Upper lobe of left lung (tissue), 6 donors: ENCODE measurements around the gene GMPPA. TPM values are rescaled to one million over a fixed set of nuclear protein-coding genes. Genes with fewer than 3 reads are reported as not detected.
A peak's percentile ranks its signal among the peaks of the same experiment; 100 is the strongest.

ENCODE experiments used
- ATAC-seq, 2 donors: fragments of 200-7000 bp; cut with Tn5 transposase; one replicate each; pipeline ENCODE4 v1.9.1; 2022; ENCODE audit warnings: mild to moderate bottlenecking in 2 of 2, moderate library complexity in 2 of 2; ENCODE audit not compliant: low FRiP score in 2 of 2
- DNase-seq, 2 donors: peaks; one replicate each; pipeline ENCODE4 v3.0.0-alpha.2; 2019 to 2020
- H3K27ac ChIP-seq, 4 donors: fragments of 200-600 bp; sonication (generic); one replicate each; pipeline ENCODE4 v1.5.1; 2016 to 2019
- H3K27me3 ChIP-seq, 4 donors: fragments of 200-600 bp; sonication (generic); one replicate each; pipeline ENCODE4 v1.5.1; 2017 to 2019
- H3K36me3 ChIP-seq, 4 donors: fragments of 200-600 bp; sonication (generic); one replicate each; pipeline ENCODE4 v1.5.1; 2016 to 2019
- H3K4me1 ChIP-seq, 4 donors: fragments of 200-600 bp; sonication (generic); one replicate each; pipeline ENCODE4 v1.5.1; 2018 to 2019
- H3K4me3 ChIP-seq, 4 donors: fragments of 200-600 bp; sonication (generic); one replicate each; pipeline ENCODE4 v1.5.1; 2017 to 2019; ENCODE audit warnings: mild to moderate bottlenecking in 2 of 4, moderate library complexity in 1 of 4
- H3K9me3 ChIP-seq, 4 donors: fragments of 200-600 bp; sonication (generic); one replicate each; pipeline ENCODE4 v1.5.1; 2018 to 2019
- EP300 ChIP-seq, 4 donors: sonication (generic); formaldehyde crosslinking; IDR thresholded peaks; one replicate each; pipeline ENCODE4 v1.5.1; 2017; ENCODE audit warnings: antibody characterized with exemption in 4 of 4, control low read depth in 2 of 4
- POLR2A ChIP-seq, 4 donors: fragments of 450-650 bp; IDR thresholded peaks; one replicate each; pipeline ENCODE4 v1.5.1; 2016 to 2017; ENCODE audit warnings: antibody characterized with exemption in 4 of 4, mild to moderate bottlenecking in 2 of 4
- POLR2AphosphoS5 ChIP-seq, 2 donors: sonication (generic); formaldehyde crosslinking; IDR thresholded peaks; one replicate each; pipeline ENCODE4 v1.5.1; 2017; ENCODE audit warnings: antibody characterized with exemption in 2 of 2
- WGBS, 2 donors: methylation state at CpG; one replicate each; pipeline ENCODE4 v1.1.5; 2017 to 2018; 5-methylcytosine and 5-hydroxymethylcytosine counted together
- total RNA-seq, 6 donors: library from RNA; depleted of rRNA in 4 of 6; stranded (reverse); fragments of >200 nt in 4 of 6; gene quantifications; one replicate each; pipeline versions ENCODE4 v1.1.0 to v1.2.1, GENCODE V29; 2016 to 2021
- TF ChIP-seq, protein P1 (sequence below), 6 experiments: fragments of 450-650 bp in 4 of 6; fragments of 200-600 bp in 2 of 6; sonication (generic) in 2 of 6; IDR thresholded peaks; one replicate each; pipeline ENCODE4 v1.5.1; 2016 to 2019; ENCODE audit warnings: antibody characterized with exemption in 6 of 6
- donor health status: DM: no; HTN: no; CAD: no; lungs with moderate emphysema.
- donor health status: DM: no; HTN: yes; CAD: no; lungs with severe emphysema.

Gene GMPPA
- total RNA-seq, 6 donors from 2014 or later, result 20.8 to 38.5 (median 24.9) TPM

DNA sequence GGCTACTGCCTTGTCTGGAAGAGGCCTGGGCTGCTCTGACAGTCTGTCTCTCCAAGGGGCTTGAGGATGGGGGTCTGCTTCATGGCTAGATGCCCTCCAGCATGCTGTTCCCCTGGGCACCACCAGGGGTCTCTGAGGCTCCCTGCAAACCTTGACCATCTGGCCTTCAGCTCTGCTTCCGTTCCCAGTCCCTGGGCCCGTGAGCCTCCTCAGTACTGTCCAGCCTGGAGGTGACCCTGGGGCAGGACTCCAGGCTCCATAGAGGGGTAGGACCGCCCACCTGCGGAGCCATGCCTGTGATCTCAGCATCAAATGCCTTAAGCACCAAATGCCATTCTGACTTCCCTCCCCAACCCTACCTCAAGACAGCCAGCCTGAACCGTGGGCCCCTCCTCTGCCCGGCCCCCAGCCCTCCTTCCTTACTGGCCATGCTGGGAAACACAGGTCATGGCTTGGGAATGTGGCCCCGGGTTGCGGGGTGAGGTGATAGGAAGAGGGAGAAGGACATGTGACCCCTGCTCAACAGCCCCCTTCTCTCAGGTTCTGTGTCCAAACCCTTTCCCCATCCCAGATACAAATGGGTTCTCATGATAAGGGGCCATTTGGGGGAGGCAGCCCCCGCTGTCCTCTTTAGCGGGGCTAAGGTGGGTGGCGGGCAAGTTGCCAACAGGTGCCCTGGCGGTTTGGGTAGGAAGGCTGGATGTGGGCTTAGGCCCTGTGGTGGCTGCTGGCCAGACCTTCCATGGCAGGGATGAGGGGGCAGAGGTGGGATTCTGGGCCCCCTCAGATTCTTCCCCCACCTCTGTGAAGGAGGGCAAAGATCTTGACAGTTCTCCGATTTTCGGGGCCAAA lies 39.0 kb upstream of the GMPPA start:
- no peak overlapping the region for H3K4me3 ChIP-seq
- DNase-seq (peak; percentile 45 to 50), ATAC-seq (peak; percentile 71 to 72)
- peaks cover 0 to 3% (median 0%) of the 10 kb centered on the region in 4 donors for H3K27me3 ChIP-seq
- H3K9me3 ChIP-seq, result no peaks in the 10 kb centered on the region
- no peaks in the 10 kb centered on the region for H3K4me1 ChIP-seq
- 46 to 54% methylated on average over 6 to 13 of the region's 14 CpGs for WGBS, 2 donors
- H3K36me3 ChIP-seq, result no peaks in the 10 kb centered on the region
- TF ChIP-seq POLR2AphosphoS5 (IDR thresholded peaks at IDR 0.05) (no peak), EP300 (IDR thresholded peaks at IDR 0.05) (no peak)
- TF ChIP-seq, protein P1, sequence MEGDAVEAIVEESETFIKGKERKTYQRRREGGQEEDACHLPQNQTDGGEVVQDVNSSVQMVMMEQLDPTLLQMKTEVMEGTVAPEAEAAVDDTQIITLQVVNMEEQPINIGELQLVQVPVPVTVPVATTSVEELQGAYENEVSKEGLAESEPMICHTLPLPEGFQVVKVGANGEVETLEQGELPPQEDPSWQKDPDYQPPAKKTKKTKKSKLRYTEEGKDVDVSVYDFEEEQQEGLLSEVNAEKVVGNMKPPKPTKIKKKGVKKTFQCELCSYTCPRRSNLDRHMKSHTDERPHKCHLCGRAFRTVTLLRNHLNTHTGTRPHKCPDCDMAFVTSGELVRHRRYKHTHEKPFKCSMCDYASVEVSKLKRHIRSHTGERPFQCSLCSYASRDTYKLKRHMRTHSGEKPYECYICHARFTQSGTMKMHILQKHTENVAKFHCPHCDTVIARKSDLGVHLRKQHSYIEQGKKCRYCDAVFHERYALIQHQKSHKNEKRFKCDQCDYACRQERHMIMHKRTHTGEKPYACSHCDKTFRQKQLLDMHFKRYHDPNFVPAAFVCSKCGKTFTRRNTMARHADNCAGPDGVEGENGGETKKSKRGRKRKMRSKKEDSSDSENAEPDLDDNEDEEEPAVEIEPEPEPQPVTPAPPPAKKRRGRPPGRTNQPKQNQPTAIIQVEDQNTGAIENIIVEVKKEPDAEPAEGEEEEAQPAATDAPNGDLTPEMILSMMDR (IDR thresholded peaks at IDR 0.05), result peak; percentile 73 to 88 (median 82)
- H3K27ac ChIP-seq, result peak overlapping the region in 1 of 4 donors; percentile 19

GRCh38 chr2:219460424-219460926 lies 38.2 kb upstream of the GMPPA start:
- Histone ChIP-seq H3K27me3 (peaks cover 0 to 3% (median 0%) of the 10 kb centered on the region in 4 donors), H3K9me3 (no peaks in the 10 kb centered on the region), H3K4me1 (no peaks in the 10 kb centered on the region), H3K27ac (peak overlapping the region in 1 of 4 donors; percentile 19), H3K36me3 (no peaks in the 10 kb centered on the region), H3K4me3 (no peak overlapping the region)
- ATAC-seq (no peak), DNase-seq (peak in 1 of 2 donors; percentile 57)
- TF ChIP-seq, protein P1 (IDR thresholded peaks at IDR 0.05), result no peak
- peak in 1 of 2 donors; percentile 11 for TF ChIP-seq POLR2AphosphoS5 (IDR thresholded peaks at IDR 0.05)
- 26% methylated on average over 15 of the region's 18 CpGs; no CpG with 5 or more reads in 1 of the 2 donors for WGBS, 2 donors

DNA sequence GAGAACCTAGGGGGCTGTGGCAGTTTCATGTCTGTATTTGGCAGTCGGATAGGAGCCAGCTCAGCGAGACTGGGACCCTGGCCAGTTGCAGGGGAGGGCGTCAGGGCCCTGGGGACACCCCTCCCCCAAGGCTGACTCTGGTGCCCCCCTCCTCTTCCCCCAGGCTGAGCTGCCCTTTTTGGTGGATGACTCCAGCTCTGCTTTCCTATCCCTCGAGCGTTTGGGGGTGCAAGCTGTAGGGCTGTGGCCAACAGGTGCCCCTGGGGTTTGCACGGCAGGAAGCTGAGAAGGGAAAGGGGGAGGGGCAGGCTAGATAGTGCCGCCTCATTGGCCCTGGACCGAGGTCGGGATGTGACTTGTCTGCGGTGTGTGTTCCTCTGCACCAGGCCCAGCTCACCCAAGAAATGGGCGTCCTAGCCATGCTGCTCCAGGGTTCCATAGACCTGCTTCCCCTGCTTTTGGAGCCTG lies 37.6 kb upstream of the GMPPA start:
- no peak overlapping the region for H3K4me3 ChIP-seq
- H3K9me3 ChIP-seq, result no peaks in the 10 kb centered on the region
- H3K4me1 ChIP-seq, result no peaks in the 10 kb centered on the region
- no peak for DNase-seq
- no peak for TF ChIP-seq POLR2A (IDR thresholded peaks at IDR 0.05)
- TF ChIP-seq POLR2AphosphoS5 (IDR thresholded peaks at IDR 0.05), result no peak
- TF ChIP-seq, protein P1 (IDR thresholded peaks at IDR 0.05), result no peak
- TF ChIP-seq EP300 (IDR thresholded peaks at IDR 0.05), result no peak
- H3K27me3 ChIP-seq, result peaks cover 0 to 3% (median 0%) of the 10 kb centered on the region in 4 donors
- no peak overlapping the region for H3K27ac ChIP-seq
- WGBS, 2 donors, result 36% methylated on average over 10 of the region's 11 CpGs; no CpG with 5 or more reads in 1 of the 2 donors
- ATAC-seq, result peak in 1 of 2 donors; percentile 4
- no peaks in the 10 kb centered on the region for H3K36me3 ChIP-seq

DNA sequence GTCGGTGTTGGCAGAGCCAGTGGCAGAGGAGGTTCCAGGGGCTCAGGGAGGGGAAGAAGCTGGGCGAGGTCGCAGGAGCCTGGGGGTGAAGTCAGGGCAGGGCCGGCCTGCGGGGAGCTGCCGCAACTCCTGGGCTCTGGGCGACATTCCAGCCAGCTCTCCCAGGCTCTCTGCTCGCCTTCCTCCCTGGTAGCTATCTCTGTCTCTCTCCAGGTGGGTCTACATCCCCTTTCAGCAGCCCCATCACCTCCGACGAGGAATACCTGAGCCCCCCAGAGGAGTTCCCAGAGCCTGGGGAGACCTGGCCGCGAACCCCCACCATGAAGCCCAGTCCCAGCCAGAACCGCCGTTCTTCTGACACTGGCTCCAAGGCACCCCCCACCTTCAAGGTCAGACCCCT lies 37.0 kb upstream of the GMPPA start:
- ATAC-seq, result no peak
- Histone ChIP-seq H3K9me3 (no peaks in the 10 kb centered on the region), H3K27ac (no peak overlapping the region), H3K4me1 (no peaks in the 10 kb centered on the region), H3K27me3 (peaks cover 0 to 3% (median 0%) of the 10 kb centered on the region in 4 donors), H3K4me3 (no peak overlapping the region), H3K36me3 (no peaks in the 10 kb centered on the region)
- TF ChIP-seq EP300 (IDR thresholded peaks at IDR 0.05), result no peak
- TF ChIP-seq, protein P1 (IDR thresholded peaks at IDR 0.05), result no peak
- TF ChIP-seq POLR2AphosphoS5 (IDR thresholded peaks at IDR 0.05), result no peak
- TF ChIP-seq POLR2A (IDR thresholded peaks at IDR 0.05), result no peak
- DNase-seq, result peak in 1 of 2 donors; percentile 46
- 76 to 87% methylated on average over 8 to 10 of the region's 14 CpGs for WGBS, 2 donors
